ENCODE measurements around the gene RITA1.
"Not testable (repeated sequence)": the region's sequence is repeated elsewhere in the genome, so short reads cannot be mapped to it uniquely, and the experiment has no call there.

RITA1 gene

GRCh38 chr12:113203852-113204760, 18.6 kb downstream of the RITA1 start:
- DNase-seq (ENCODE audit: low read depth in 3 of 3) = no peak

- DNase-seq (ENCODE audit: low read depth in 3 of 3) = no peak
Measured at GRCh38 chr12:113204804-113205203, 19.3 kb downstream of the RITA1 start.

- not testable (repeated sequence) for DNase-seq (ENCODE audit: low read depth in 3 of 3)
Measured at GRCh38 chr12:113206802-113207201, 21.3 kb downstream of the RITA1 start.

GRCh38 chr12:113207613-113208040, 22.1 kb downstream of the RITA1 start:
- DNase-seq (ENCODE audit: low read depth in 3 of 3) = no peak

GRCh38 chr12:113208041-113208934, 22.8 kb downstream of the RITA1 start:
- DNase-seq (ENCODE audit: low read depth in 3 of 3) = no peak

GRCh38 chr12:113211160-113211559, 25.6 kb downstream of the RITA1 start:
- no peak for DNase-seq (ENCODE audit: low read depth in 3 of 3)

- no peak for DNase-seq (ENCODE audit: low read depth in 3 of 3)
Measured at GRCh38 chr12:113214895-113215400, 29.4 kb downstream of the RITA1 start.

GRCh38 chr12:113216027-113216426, 30.5 kb downstream of the RITA1 start:
- DNase-seq (ENCODE audit: low read depth in 3 of 3) = no peak

- DNase-seq (ENCODE audit: low read depth in 3 of 3) = no peak
Measured at GRCh38 chr12:113220593-113221180, 35.2 kb downstream of the RITA1 start.

- peak; percentile 97 to 98 (median 97) for DNase-seq (ENCODE audit: low read depth in 3 of 3)
Measured at GRCh38 chr12:113221181-113221996, 35.9 kb downstream of the RITA1 start, which contains the start of gene TPCN1. Gene TPCN1 (plus strand): TSS chr12:113221464. CDS start chr12:113226853, 5,389 bp downstream.

- no peak for DNase-seq (ENCODE audit: low read depth in 3 of 3)
Measured at GRCh38 chr12:113221997-113222729, 36.6 kb downstream of the RITA1 start.

GRCh38 chr12:113222730-113223531, 37.4 kb downstream of the RITA1 start:
- no peak for DNase-seq (ENCODE audit: low read depth in 3 of 3)

GRCh38 chr12:113224955-113225354, 39.4 kb downstream of the RITA1 start:
- DNase-seq (ENCODE audit: low read depth in 3 of 3) = no peak

GRCh38 chr12:113226696-113227568, 41.4 kb downstream of the RITA1 start:
- no peak for DNase-seq (ENCODE audit: low read depth in 3 of 3)

- DNase-seq (ENCODE audit: low read depth in 3 of 3) = no peak
Measured at GRCh38 chr12:113227686-113228391, 42.3 kb downstream of the RITA1 start.

GRCh38 chr12:113228394-113229028, 43.0 kb downstream of the RITA1 start:
- no peak for DNase-seq (ENCODE audit: low read depth in 3 of 3)
